ENCODE measurements around the gene TMEM267. TPM values are rescaled to one million over a fixed set of nuclear protein-coding genes. Genes with fewer than 3 reads are reported as not detected.
"Not testable (repeated sequence)": the region's sequence is repeated elsewhere in the genome, so short reads cannot be mapped to it uniquely, and the experiment has no call there.

TMEM267 gene
- total RNA-seq, 6 experiments from 2014 or later, result 15.7 to 20.3 (median 19.0) TPM

DNA sequence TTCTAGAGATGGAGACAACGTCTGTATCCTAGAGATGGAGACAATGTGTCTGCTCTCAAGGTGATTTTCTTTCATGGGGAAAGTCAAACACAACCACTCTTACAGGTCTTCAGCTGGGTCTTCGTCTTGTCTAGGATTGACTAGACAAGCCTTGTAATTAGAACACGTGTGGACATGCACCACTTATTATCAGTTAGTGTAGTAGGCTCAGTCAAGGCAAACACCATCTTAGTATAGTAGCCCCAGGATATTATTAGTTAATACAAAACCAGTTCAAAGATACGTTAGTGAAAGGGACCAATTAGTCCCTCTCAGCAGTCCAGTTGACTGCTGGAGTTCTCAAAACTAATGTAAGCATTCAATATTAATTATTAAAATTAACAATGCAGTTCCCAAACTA is 56.4 kb downstream of the TMEM267 start:
- TF ChIP-seq, protein P1, sequence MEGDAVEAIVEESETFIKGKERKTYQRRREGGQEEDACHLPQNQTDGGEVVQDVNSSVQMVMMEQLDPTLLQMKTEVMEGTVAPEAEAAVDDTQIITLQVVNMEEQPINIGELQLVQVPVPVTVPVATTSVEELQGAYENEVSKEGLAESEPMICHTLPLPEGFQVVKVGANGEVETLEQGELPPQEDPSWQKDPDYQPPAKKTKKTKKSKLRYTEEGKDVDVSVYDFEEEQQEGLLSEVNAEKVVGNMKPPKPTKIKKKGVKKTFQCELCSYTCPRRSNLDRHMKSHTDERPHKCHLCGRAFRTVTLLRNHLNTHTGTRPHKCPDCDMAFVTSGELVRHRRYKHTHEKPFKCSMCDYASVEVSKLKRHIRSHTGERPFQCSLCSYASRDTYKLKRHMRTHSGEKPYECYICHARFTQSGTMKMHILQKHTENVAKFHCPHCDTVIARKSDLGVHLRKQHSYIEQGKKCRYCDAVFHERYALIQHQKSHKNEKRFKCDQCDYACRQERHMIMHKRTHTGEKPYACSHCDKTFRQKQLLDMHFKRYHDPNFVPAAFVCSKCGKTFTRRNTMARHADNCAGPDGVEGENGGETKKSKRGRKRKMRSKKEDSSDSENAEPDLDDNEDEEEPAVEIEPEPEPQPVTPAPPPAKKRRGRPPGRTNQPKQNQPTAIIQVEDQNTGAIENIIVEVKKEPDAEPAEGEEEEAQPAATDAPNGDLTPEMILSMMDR (IDR thresholded peaks at IDR 0.05), result no peak
- Mint-ChIP-seq H3K27me3 (ENCODE audit: insufficient read depth) (peaks cover 2% of the 10 kb centered on the region; the same call in 1 of the 2 replicates), H3K9me3 (no peaks in the 10 kb centered on the region), H3K4me1 (ENCODE audit: low read depth) (peaks cover 43% of the 10 kb centered on the region), H3K4me3 (no peak overlapping the region), H3K27ac (no peak overlapping the region), H3K36me3 (ENCODE audit: low read depth) (no peaks in the 10 kb centered on the region)
- no peak for DNase-seq

DNA sequence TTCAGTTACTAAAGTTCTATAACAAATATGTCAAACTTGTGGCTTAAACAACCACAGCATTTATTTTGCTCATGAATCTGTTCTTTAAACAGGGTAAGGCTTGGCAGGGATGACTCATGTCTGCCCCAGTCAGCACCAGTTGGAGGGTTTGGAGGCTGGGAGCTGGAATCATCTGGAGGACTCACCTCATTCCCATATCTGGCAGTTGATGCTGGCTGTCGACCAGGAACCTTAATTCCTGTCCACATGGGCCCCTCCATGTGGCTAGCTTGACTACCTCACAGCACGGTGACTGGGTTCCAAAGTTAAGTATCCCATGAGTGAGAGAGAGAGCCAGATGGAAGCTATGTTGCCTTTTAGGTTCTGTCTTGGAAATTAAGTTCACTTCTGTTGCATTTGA is 57.7 kb downstream of the TMEM267 start:
- Mint-ChIP-seq H3K36me3 (ENCODE audit: low read depth) (no peaks in the 10 kb centered on the region), H3K4me1 (ENCODE audit: low read depth) (peaks cover 49% of the 10 kb centered on the region), H3K27me3 (ENCODE audit: insufficient read depth) (peaks cover 2% of the 10 kb centered on the region; the same call in 1 of the 2 replicates), H3K4me3 (no peak overlapping the region), H3K9me3 (no peaks in the 10 kb centered on the region), H3K27ac (peak overlapping the region; percentile 76)
- peak; percentile 84 for DNase-seq
- TF ChIP-seq, protein P1 (IDR thresholded peaks at IDR 0.05), result no peak

DNA sequence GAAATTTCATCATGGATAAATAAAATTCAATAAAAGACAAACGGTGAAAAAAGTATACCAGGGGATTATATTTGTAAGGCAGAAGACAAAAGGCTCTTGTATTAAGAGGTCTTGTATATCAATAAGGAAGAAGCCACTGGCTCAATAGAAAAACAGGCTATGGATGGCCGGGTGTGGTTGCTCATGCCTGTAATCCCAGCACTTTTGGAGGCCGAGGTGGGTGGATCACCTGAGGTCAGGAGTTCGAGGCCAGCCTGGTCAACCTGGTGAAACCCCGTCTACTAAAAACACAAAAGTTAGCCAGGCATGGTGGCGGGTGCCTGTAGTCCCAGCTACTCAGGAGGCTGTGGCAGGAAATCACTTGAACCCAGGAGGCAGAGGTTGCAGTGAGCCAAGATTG is 60.6 kb downstream of the TMEM267 start:
- not testable (repeated sequence) for H3K9me3 Mint-ChIP-seq; H3K36me3 Mint-ChIP-seq (ENCODE audit: low read depth); H3K27me3 Mint-ChIP-seq (ENCODE audit: insufficient read depth); DNase-seq; H3K27ac Mint-ChIP-seq; H3K4me3 Mint-ChIP-seq
- peaks cover 39% of the 10 kb centered on the region for H3K4me1 Mint-ChIP-seq (ENCODE audit: low read depth)

DNA sequence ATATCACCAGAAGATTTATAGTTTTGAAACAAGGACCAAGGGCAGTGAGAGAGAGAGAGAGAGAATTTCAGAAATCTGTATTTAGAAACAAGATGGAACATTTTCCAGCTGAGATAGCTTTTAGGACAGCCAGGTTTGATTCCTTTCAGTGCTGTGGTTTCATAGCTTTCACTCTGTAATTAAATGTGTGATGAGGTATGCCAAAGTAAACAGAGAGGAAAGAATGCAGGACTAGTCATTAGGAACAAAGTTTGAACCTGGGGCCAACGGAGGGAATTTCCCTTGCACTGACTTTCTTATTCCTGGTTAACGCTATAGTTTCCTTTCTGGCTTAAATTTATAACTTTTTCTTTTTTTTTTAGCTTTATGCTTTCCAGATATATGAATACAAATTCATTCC is 61.5 kb downstream of the TMEM267 start:
- no peaks in the 10 kb centered on the region for H3K9me3 Mint-ChIP-seq
- no peaks in the 10 kb centered on the region for H3K36me3 Mint-ChIP-seq (ENCODE audit: low read depth)
- no peak overlapping the region for H3K4me3 Mint-ChIP-seq
- H3K4me1 Mint-ChIP-seq (ENCODE audit: low read depth), result peaks cover 29% of the 10 kb centered on the region
- TF ChIP-seq, protein P1 (IDR thresholded peaks at IDR 0.05), result no peak
- peak; percentile 1 for DNase-seq
- H3K27me3 Mint-ChIP-seq (ENCODE audit: insufficient read depth), result peaks cover 6% of the 10 kb centered on the region
- no peak overlapping the region for H3K27ac Mint-ChIP-seq

DNA sequence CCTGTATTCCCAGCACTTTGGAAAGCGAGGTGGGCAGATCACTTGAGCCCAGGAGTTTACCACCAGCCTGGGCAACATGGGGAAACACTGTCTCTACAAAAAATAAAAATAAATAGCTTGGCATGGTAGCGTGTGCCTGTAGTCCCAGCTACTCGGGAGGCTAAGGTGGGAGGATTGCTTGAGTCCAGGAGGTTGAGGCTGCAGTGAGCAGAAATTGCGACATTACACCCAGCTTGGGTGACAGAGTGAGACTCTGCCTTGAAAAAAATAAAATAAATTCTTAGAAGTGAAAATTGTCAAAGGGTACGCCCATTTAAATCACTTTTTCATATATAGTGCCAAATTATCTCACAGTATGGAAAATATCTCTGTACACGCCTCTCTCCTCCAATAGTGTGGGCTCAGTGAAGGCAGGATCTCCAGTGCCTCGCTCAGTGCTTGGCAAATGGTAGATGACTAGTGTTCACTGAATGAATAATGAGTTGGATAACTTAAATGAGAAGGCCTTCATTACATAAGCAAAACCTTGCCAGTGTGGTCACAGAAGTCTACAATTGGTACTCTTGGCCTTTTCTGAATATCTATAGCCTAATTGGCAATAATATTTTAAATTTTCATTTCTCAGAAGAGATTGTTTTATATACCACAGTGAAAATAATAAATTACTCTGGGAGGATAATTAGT is 62.1 kb downstream of the TMEM267 start:
- Mint-ChIP-seq H3K9me3 (no peaks in the 10 kb centered on the region), H3K4me1 (ENCODE audit: low read depth) (peaks cover 24% of the 10 kb centered on the region), H3K27ac (no peak overlapping the region), H3K4me3 (no peak overlapping the region), H3K36me3 (ENCODE audit: low read depth) (no peaks in the 10 kb centered on the region), H3K27me3 (ENCODE audit: insufficient read depth) (peaks cover 8% of the 10 kb centered on the region)
- no peak for DNase-seq
- TF ChIP-seq, protein P1 (IDR thresholded peaks at IDR 0.05), result no peak

DNA sequence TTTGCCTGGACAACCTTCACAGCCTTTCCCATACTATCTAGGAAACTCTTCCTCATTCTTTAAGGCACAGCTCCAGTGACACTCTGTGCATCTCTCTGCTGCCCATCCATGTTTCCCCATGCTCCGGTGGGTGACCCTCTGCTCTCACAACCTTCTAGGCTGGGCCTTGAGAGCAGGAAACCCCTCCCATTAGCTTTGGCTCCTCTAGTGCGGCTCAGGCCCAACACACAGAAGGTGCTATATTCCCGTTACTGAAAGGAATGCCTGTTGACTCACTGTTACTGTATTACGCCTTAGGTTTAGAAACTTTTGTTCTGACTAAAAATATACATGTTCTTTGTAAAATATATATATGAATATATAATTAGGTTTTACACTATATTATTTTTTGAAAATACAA is 63.4 kb downstream of the TMEM267 start:
- Mint-ChIP-seq H3K4me1 (ENCODE audit: low read depth) (peaks cover 10% of the 10 kb centered on the region), H3K27ac (no peak overlapping the region)

More for the DNA sequence above, 63.4 kb downstream of the TMEM267 start:
- TF ChIP-seq, protein P1 (IDR thresholded peaks at IDR 0.05), result no peak
- H3K27me3 Mint-ChIP-seq (ENCODE audit: insufficient read depth), result peaks cover 11% of the 10 kb centered on the region
- H3K4me3 Mint-ChIP-seq, result no peak overlapping the region
- no peaks in the 10 kb centered on the region for H3K9me3 Mint-ChIP-seq
- H3K36me3 Mint-ChIP-seq (ENCODE audit: low read depth), result no peaks in the 10 kb centered on the region
- DNase-seq, result no peak

Data from HFFc6 (cell line).